Pancreas (tissue), 10 donors: Measurements from ENCODE around the gene TTC7B. TPM values are rescaled to one million over a fixed set of nuclear protein-coding genes. Genes with fewer than 3 reads are reported as not detected.

Experiments used
- ATAC-seq, 4 donors: fragments of 200-7000 bp; cut with Tn5 transposase; one replicate each; pipeline versions ENCODE4 v1.8.0 to v1.9.1; 2020; ENCODE audit warnings: mild to moderate bottlenecking in 4 of 4, moderate library complexity in 4 of 4
- DNase-seq, 6 donors: peaks; one replicate each; pipeline ENCODE4 v3.0.0-alpha.2; 2020
- FAIRE-seq: peaks from 2 replicates; lab custom pipeline; 2012; peaks lifted over from hg19 to GRCh38; lab: Jason Lieb, UNC
- H3K27ac ChIP-seq, 4 donors: fragments of 200-600 bp; sonication (generic); 1 replicate in 3 of 4; 2 replicates in 1 of 4; pipeline versions ENCODE4 v1.5.0 to v1.8.0; 2020
- H3K27me3 ChIP-seq, 4 donors: fragments of 200-600 bp; one replicate each; pipeline ENCODE4 v1.8.0; 2021
- H3K36me3 ChIP-seq, 3 donors: fragments of 200-600 bp; sonication (generic) in 1 of 3; one replicate each; pipeline versions ENCODE4 v1.5.0 to v1.8.0; 2020 to 2021
- H3K4me1 ChIP-seq, 3 donors: fragments of 200-600 bp; one replicate each; pipeline ENCODE4 v1.8.0; 2021
- H3K4me3 ChIP-seq, 4 donors: fragments of 200-600 bp; sonication (generic) in 2 of 4; one replicate each; pipeline versions ENCODE4 v1.5.0 to v1.8.0; 2020 to 2021
- H3K9me3 ChIP-seq, 4 donors: fragments of 200-600 bp; one replicate each; pipeline ENCODE4 v1.8.0; 2021
- WGBS, 2 donors: extraction: QIAGEN DNeasy Blood & Tissue Kit; methylation state at CpG; one replicate each; pipeline ENCODE4 v1.1.7; 2013; 5-methylcytosine and 5-hydroxymethylcytosine counted together
- intact Hi-C, 3 donors: fragments of 100-400 bp; cut with DNase I; formaldehyde crosslinking; loops; one replicate each; pipeline versions ENCODE4 v1.11.1 to v1.14.2; 2022
- polyA plus RNA-seq, 2 donors: library from polyadenylated mRNA; stranded (reverse); fragments of 200-250 nt; gene quantifications; one replicate each; pipeline ENCODE4 v1.2.3, GENCODE V29; 2013
- total RNA-seq, 6 donors: library from RNA; stranded (reverse); fragmentation: NEBNext Ultra II Directional in 4 of 6; extraction: Animal tissue kit (Norgen Biotek cat#: 25700) in 4 of 6; gene quantifications; one replicate each; pipeline versions ENCODE4 v1.2.1 to v1.2.4, GENCODE V29; 2021 to 2023
- TF ChIP-seq, protein P1 (sequence below), 4 donors: fragments of 200-600 bp; sonication (generic) in 3 of 4; IDR thresholded peaks; one replicate each; pipeline versions ENCODE4 v1.5.0 to v1.8.0; 2021; ENCODE audit warnings: antibody characterized with exemption in 4 of 4
- donor health status: healthy with polysubstance abuse.
- donor health status: DM: no; HTN: no; CAD: no; lungs with moderate emphysema.
- donor health status: DM: no; HTN: no; CAD: no.
- donor health status: control.
- donor health status: control.
- donor health status: Bipolar disorder and iron deficiency.
- donor health status: DM: yes; HTN: yes; CAD: no.
- donor health status: DM: no; HTN: no; CAD: no.
- donor health status: DM: no; HTN: no; CAD: no.
- donor health status: DM: yes; HTN: yes; CAD: no.

TTC7B gene
- total and polyA plus RNA-seq, 8 donors = 8.9 to 39.6 (median 29.6) TPM

DNA sequence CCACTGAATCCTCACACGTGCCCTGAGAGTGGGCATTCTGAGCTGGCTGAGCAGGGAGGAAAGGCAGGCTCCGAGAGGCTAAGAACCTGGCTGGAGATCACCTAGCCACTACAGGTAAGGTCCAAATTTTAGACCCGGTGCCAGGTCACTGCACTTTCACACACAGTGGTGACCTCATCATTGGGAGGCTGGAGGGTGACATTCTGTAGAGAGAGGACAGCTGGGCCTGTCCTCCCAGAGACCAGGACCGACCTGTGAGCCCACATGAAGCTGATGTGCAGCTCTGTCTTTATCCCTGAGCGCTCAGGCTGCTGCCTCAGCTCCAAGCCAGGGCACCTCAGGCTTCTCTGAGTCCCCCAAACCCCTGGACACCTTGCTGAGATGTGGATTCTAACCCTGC lies 4.1 kb downstream of the TTC7B start:
- H3K4me1 ChIP-seq = peaks cover 0 to 21% (median 5%) of the 10 kb centered on the region in 3 donors
- intact Hi-C loops = no loop called here
- no peak for FAIRE-seq
- TF ChIP-seq, protein P1, sequence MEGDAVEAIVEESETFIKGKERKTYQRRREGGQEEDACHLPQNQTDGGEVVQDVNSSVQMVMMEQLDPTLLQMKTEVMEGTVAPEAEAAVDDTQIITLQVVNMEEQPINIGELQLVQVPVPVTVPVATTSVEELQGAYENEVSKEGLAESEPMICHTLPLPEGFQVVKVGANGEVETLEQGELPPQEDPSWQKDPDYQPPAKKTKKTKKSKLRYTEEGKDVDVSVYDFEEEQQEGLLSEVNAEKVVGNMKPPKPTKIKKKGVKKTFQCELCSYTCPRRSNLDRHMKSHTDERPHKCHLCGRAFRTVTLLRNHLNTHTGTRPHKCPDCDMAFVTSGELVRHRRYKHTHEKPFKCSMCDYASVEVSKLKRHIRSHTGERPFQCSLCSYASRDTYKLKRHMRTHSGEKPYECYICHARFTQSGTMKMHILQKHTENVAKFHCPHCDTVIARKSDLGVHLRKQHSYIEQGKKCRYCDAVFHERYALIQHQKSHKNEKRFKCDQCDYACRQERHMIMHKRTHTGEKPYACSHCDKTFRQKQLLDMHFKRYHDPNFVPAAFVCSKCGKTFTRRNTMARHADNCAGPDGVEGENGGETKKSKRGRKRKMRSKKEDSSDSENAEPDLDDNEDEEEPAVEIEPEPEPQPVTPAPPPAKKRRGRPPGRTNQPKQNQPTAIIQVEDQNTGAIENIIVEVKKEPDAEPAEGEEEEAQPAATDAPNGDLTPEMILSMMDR (IDR thresholded peaks at IDR 0.05) = no peak
- no peak overlapping the region for H3K4me3 ChIP-seq
- H3K36me3 ChIP-seq = no peaks in the 10 kb centered on the region
- WGBS, 2 donors = 83 to 87% methylated on average over 5 of the region's 5 CpGs
- no peak for DNase-seq
- no peaks in the 10 kb centered on the region for H3K9me3 ChIP-seq
- H3K27ac ChIP-seq = no peak overlapping the region
- no peaks in the 10 kb centered on the region for H3K27me3 ChIP-seq
- ATAC-seq = no peak

DNA sequence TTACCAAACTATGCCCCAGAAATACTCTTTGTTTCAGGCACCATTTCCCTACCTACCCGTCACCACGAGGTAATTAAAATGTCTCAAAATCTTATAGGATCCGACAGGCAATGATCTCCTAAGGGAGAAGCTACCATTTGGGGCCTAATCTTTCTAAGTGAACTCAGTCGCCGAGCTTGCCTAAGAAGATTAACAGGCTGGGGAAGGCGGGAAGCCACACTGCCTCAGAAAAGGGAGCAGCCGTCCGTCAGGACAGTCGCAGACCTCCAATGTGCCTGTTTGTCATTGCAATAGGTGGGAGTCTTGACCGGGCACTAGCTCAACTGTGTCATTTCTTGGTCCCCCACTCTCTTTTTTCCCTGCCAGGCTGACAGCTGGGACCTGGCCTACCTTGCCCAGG lies 4.6 kb downstream of the TTC7B start:
- WGBS, 2 donors = 90 to 98% methylated on average over 10 of the region's 10 CpGs
- peaks cover 0 to 22% (median 5%) of the 10 kb centered on the region in 3 donors for H3K4me1 ChIP-seq
- TF ChIP-seq, protein P1 (IDR thresholded peaks at IDR 0.05) = no peak
- H3K4me3 ChIP-seq = no peak overlapping the region
- FAIRE-seq (no peak), ATAC-seq (no peak), DNase-seq (no peak)
- no peaks in the 10 kb centered on the region for H3K9me3 ChIP-seq
- intact Hi-C loops = no loop called here
- H3K27me3 ChIP-seq = no peaks in the 10 kb centered on the region
- H3K27ac ChIP-seq = no peak overlapping the region
- no peaks in the 10 kb centered on the region for H3K36me3 ChIP-seq

DNA sequence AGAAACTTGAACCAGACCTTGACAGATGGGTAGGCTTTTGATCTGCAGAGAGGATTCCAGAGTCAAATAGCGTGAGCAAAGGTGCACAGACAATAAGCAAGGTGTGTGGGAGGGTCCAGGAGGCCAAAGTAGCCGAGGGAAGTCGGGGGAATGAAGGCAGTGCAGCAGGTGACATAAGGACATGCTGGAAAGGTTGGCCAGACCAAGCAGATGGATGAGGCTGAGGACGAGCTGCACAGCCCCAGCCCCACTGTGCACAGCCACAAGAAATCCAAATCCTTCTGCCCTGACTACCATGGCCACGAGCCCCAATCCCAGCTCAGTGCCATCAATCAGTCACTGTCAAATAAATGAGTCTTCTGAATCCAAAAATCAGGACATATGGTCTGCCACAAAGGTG lies 5.4 kb downstream of the TTC7B start:
- ATAC-seq (no peak), DNase-seq (no peak), FAIRE-seq (no peak)
- TF ChIP-seq, protein P1 (IDR thresholded peaks at IDR 0.05) = no peak
- peaks cover 0 to 22% (median 5%) of the 10 kb centered on the region in 3 donors for H3K4me1 ChIP-seq
- no peaks in the 10 kb centered on the region for H3K27me3 ChIP-seq
- H3K36me3 ChIP-seq = no peaks in the 10 kb centered on the region
- H3K9me3 ChIP-seq = no peaks in the 10 kb centered on the region
- 72 to 85% methylated on average over 5 of the region's 5 CpGs for WGBS, 2 donors
- intact Hi-C loops = no loop called here
- no peak overlapping the region for H3K27ac ChIP-seq
- H3K4me3 ChIP-seq = no peak overlapping the region

DNA sequence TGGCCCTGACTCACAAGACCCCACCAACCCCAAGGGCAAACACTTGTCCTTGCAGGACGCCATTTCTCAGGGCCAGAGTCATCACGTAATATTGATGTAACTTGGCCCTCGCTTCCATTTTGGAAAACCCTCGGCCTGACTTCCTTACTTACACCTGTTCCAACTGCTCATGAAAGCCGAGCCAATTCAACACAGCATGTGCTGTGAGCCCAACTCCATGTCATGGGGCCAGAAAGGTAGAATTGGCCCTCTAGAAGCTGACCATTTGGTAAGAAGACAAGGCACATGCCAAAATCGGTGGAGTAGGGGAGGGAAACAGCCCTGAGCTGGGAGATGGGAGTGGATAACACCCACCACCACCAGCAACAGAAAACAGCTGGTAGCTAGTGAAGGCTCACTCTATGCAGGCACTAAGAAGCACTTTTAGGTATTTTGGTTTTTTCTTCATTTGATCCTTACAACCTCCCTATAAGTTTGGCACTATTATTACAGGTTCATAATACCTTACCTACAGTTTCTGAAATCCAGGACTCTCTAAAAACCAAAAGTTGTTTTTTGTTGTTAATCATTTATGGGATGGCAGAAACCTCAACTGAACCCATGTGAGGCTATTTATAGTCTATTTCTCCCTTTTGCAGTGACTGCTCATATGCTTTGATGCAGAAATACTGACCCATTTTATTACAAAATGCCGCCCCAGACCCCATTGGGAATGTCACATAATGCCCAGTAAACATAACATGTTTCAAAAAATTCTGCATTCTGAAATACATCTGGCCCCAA lies 6.5 kb downstream of the TTC7B start:
- H3K4me1 ChIP-seq = peaks cover 0 to 19% (median 5%) of the 10 kb centered on the region in 3 donors
- no peak overlapping the region for H3K4me3 ChIP-seq
- H3K27me3 ChIP-seq = no peaks in the 10 kb centered on the region
- FAIRE-seq = no peak
- TF ChIP-seq, protein P1 (IDR thresholded peaks at IDR 0.05) = no peak
- intact Hi-C loops = no loop called here
- H3K36me3 ChIP-seq = no peaks in the 10 kb centered on the region
- no peak overlapping the region for H3K27ac ChIP-seq
- H3K9me3 ChIP-seq = no peaks in the 10 kb centered on the region
- WGBS, 2 donors = 90 to 96% methylated on average over 7 of the region's 7 CpGs
- DNase-seq = no peak
- ATAC-seq = no peak
